HEK293T (cell line): ENCODE data around the gene SPIRE2.

Experiments
- CTCF ChIA-PET: fragments of 350-600 bp; formaldehyde crosslinking; extraction: SDS; loops from one replicate; lab custom pipeline; 2021; ENCODE audit warnings: antibody characterized with exemption, inconsistent platforms; lab: Yijun Ruan, JAX
- POLR2A ChIA-PET: fragments of 350-600 bp; formaldehyde crosslinking; extraction: SDS; loops from one replicate; lab custom pipeline; 2020; ENCODE audit warnings: antibody characterized with exemption, inconsistent platforms; lab: Yijun Ruan, JAX
- DNase-seq: peaks from one replicate; pipeline ENCODE4 v3.0.0; 2012; ENCODE audit warnings: mixed read lengths; ENCODE audit errors: extremely low spot score
- ARNT ChIP-seq: fragments of 450-650 bp; IDR thresholded peaks from 2 replicates; pipeline ENCODE4 v1.6.1; 2017; ENCODE audit warnings: mild to moderate bottlenecking
- BHLHE40 ChIP-seq: fragments of 450-650 bp; IDR thresholded peaks from 2 replicates; pipeline ENCODE4 v1.6.1; 2016; ENCODE audit warnings: mild to moderate bottlenecking, moderate library complexity, borderline replicate concordance
- CTBP1 ChIP-seq: fragments of 450-650 bp; IDR thresholded peaks from 2 replicates; pipeline ENCODE4 v1.6.1; 2016; ENCODE audit warnings: borderline replicate concordance
- ELF4 ChIP-seq: fragments of 450-650 bp; IDR thresholded peaks from 2 replicates; pipeline ENCODE4 v1.6.1; 2017; ENCODE audit warnings: antibody characterized with exemption
- FOXK2 ChIP-seq: fragments of 450-650 bp; IDR thresholded peaks from 2 replicates; pipeline ENCODE4 v1.6.1; 2016; ENCODE audit warnings: mild to moderate bottlenecking
- FOXM1 ChIP-seq: fragments of 450-650 bp; IDR thresholded peaks from 2 replicates; pipeline ENCODE4 v1.6.1; 2017; ENCODE audit warnings: mild to moderate bottlenecking, borderline replicate concordance
- HDGF ChIP-seq: fragments of 450-650 bp; IDR thresholded peaks from 2 replicates; pipeline ENCODE4 v1.6.1; 2017; ENCODE audit warnings: antibody characterized with exemption, borderline replicate concordance
- L3MBTL2 ChIP-seq: fragments of 450-650 bp; conservative IDR thresholded peaks from 2 replicates; pipeline ENCODE4 v1.6.1; 2016; ENCODE audit warnings: mild to moderate bottlenecking
- PKNOX1 ChIP-seq: fragments of 450-650 bp; IDR thresholded peaks from 2 replicates; pipeline ENCODE4 v1.6.1; 2016
- SP1 ChIP-seq: fragments of 450-650 bp; IDR thresholded peaks from 2 replicates; pipeline ENCODE4 v1.6.1; 2017
- SUZ12 ChIP-seq: fragments of 450-650 bp; IDR thresholded peaks from 2 replicates; pipeline ENCODE4 v1.6.1; 2016; ENCODE audit warnings: mild to moderate bottlenecking
- TARDBP ChIP-seq: fragments of 450-650 bp; IDR thresholded peaks from 2 replicates; pipeline ENCODE4 v1.6.1; 2016
- ZNF384 ChIP-seq: fragments of 450-650 bp; IDR thresholded peaks from 2 replicates; pipeline ENCODE4 v1.6.1; 2016

The SPIRE2 gene

GRCh38 chr16:89863741-89864526 lies 35.7 kb downstream of the SPIRE2 start:
- ChIA-PET CTCF (interaction anchor here (1.2 kb wide), 1 partner anchor 10 kb away, joined by 3 read pairs; no protein-coding TSS in a partner anchor), POLR2A (interaction anchor here (0.7 to 3.3 kb wide), 3 partner anchors 8 to 160 kb away, joined by 3 to 29 read pairs (median 4); partner anchors contain the start of gene TCF25)
- DNase-seq: no peak
- no peak for TF ChIP-seq PKNOX1
- TF ChIP-seq BHLHE40: no peak
- TF ChIP-seq SUZ12: no peak
- TF ChIP-seq FOXM1: no peak

GRCh38 chr16:89864527-89864820 lies 36.2 kb downstream of the SPIRE2 start:
- DNase-seq: no peak
- CTCF ChIA-PET: interaction anchor here (1.2 kb wide), 1 partner anchor 10 kb away, joined by 3 read pairs; no protein-coding TSS in a partner anchor
- TF ChIP-seq CTBP1: no peak
- TF ChIP-seq ELF4: no peak
- no peak for TF ChIP-seq SP1
- TF ChIP-seq ARNT: no peak
- TF ChIP-seq FOXM1: no peak
- TF ChIP-seq SUZ12: no peak
- no peak for TF ChIP-seq TARDBP
- no peak for TF ChIP-seq PKNOX1
- TF ChIP-seq HDGF: no peak
- no peak for TF ChIP-seq FOXK2
- TF ChIP-seq L3MBTL2: no peak
- TF ChIP-seq ZNF384: no peak
- no peak for TF ChIP-seq BHLHE40
- POLR2A ChIA-PET: interaction anchor here (1.4 to 3.3 kb wide), 2 partner anchors 7 to 9 kb away, joined by 4 to 29 read pairs; partner anchors contain the start of gene TCF25

GRCh38 chr16:89867918-89868317 lies 39.6 kb downstream of the SPIRE2 start:
- no peak for DNase-seq
- CTCF ChIA-PET: no interaction called here
- POLR2A ChIA-PET: no interaction called here
- no peak for TF ChIP-seq TARDBP
- TF ChIP-seq FOXK2: no peak
- no peak for TF ChIP-seq ARNT

GRCh38 chr16:89869911-89870310 lies 41.6 kb downstream of the SPIRE2 start:
- TF ChIP-seq TARDBP: no peak
- no peak for DNase-seq
- POLR2A ChIA-PET: interaction anchor here (0.8 to 4.2 kb wide), 2 partner anchors 10 to 55 kb away, joined by 3 to 30 read pairs; no protein-coding TSS in a partner anchor
- CTCF ChIA-PET: interaction anchor here (1.0 kb wide), 1 partner anchor 9 kb away, joined by 4 read pairs; no protein-coding TSS in a partner anchor

GRCh38 chr16:89870440-89870839 lies 42.2 kb downstream of the SPIRE2 start:
- no peak for TF ChIP-seq L3MBTL2
- no peak for TF ChIP-seq PKNOX1
- no peak for TF ChIP-seq TARDBP
- no peak for TF ChIP-seq ELF4
- no peak for TF ChIP-seq SP1
- no peak for TF ChIP-seq HDGF
- TF ChIP-seq FOXM1: no peak
- TF ChIP-seq ZNF384: no peak
- CTCF ChIA-PET: interaction anchor here (1.0 kb wide), 1 partner anchor 9 kb away, joined by 4 read pairs; no protein-coding TSS in a partner anchor
- POLR2A ChIA-PET: interaction anchor here (0.8 to 4.2 kb wide), 2 partner anchors 11 to 55 kb away, joined by 3 to 30 read pairs; no protein-coding TSS in a partner anchor
- DNase-seq: no peak

- ChIA-PET CTCF (interaction anchor here (1.0 to 1.6 kb wide), 3 partner anchors 11 to 47 kb away, joined by 3 to 6 read pairs (median 3); partner anchors contain the start of gene MC1R), POLR2A (interaction anchor here (0.8 to 4.2 kb wide), 6 partner anchors 8 to 149 kb away, joined by 3 to 30 read pairs (median 4); partner anchors contain the start of genes FANCA and MC1R)
- no peak for TF ChIP-seq ARNT
- TF ChIP-seq TARDBP: no peak
- no peak for DNase-seq
Observed at GRCh38 chr16:89871895-89872294, 43.6 kb downstream of the SPIRE2 start.

GRCh38 chr16:89873109-89873971 lies 45.1 kb downstream of the SPIRE2 start, which contains the start of gene TCF25:
TCF25 (plus strand) TSS chr16:89873592; CDS start chr16:89873668, 76 bp downstream.
- peak; percentile 87; the same call in 1 of the 2 replicates for TF ChIP-seq PKNOX1
- TF ChIP-seq BHLHE40: no peak
- no peak for TF ChIP-seq TARDBP
- no peak for TF ChIP-seq HDGF
- TF ChIP-seq L3MBTL2: peak; percentile 93
- TF ChIP-seq ZNF384: no peak
- ChIA-PET CTCF (interaction anchor here (0.6 to 1.6 kb wide), 2 partner anchors 24 to 46 kb away, joined by 3 to 6 read pairs; partner anchors contain the start of gene MC1R), POLR2A (interaction anchor here (0.6 to 4.2 kb wide), 38 partner anchors 9 to 173 kb away, joined by 3 to 34 read pairs (median 4); partner anchors contain the start of genes FANCA, MC1R and TUBB3)
- DNase-seq: peak; percentile 97
